NCI-H2107 treated with DMSO at 0.1 percent for 48 hours (cell line): Measurements from ENCODE around the gene NDUFS3.
"Not testable (repeated sequence)": the region's sequence is repeated elsewhere in the genome, so short reads cannot be mapped to it uniquely, and the experiment has no call there.

Source experiments
- DNase-seq: peaks from one replicate; lab custom pipeline; 2025; ENCODE audit not compliant: unreplicated experiment; lab: John Stamatoyannopoulos, UW

NDUFS3 gene

DNA sequence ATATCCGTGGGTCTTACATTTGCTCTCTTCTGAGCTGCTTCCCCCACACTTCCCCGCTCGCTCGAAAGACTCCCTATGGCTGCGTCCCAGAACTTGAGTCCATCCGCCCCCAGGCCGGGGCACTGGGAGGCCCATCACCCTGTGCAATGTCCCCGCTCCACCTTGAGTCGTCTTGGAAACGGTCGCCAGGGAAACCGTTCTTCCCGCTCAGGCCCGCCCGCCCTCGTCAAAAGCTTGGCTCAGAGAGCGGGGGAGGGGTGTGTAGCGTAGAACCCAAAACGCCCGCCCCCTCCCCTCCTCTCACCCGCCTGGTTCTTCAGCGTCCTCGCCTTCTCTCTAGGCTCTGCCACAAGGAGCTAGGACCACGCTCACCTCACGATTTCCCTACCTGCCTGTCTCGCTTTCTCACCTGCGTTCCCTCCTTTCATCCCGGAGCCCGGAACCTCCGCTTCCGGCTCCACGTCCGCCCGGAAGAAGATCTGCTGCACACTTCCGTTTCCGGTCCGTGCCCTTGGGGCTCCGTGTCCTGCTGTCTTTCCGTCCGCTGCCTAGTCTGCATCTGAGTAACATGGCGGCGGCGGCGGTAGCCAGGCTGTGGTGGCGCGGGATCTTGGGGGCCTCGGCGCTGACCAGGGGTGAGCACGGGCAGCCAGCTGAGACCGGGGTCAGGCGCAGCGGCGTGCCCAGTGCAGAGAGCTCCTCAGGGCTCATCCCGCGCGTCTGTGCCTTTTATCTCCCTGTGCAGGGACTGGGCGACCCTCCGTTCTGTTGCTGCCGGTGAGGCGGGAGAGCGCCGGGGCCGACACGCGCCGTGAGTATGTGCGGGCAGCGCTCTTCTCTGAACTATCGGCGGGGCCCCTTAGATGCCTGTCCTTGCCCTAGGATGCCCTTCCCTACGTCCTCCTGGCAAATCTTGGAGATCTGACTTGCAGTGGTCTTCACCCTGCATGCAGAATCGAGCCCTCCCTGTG, at the start of gene NDUFS3, which contains the start of gene KBTBD4:
Gene NDUFS3, plus strand, starts transcription at position 551 of the 971 bp plus-strand sequence. Its CDS starts 18 bp downstream, at position 569.
Gene KBTBD4, minus strand, starts transcription at position 447 of the 971 bp plus-strand sequence. Its CDS starts 19 bp downstream, at position 428.
- peak; percentile 83 for DNase-seq

DNA sequence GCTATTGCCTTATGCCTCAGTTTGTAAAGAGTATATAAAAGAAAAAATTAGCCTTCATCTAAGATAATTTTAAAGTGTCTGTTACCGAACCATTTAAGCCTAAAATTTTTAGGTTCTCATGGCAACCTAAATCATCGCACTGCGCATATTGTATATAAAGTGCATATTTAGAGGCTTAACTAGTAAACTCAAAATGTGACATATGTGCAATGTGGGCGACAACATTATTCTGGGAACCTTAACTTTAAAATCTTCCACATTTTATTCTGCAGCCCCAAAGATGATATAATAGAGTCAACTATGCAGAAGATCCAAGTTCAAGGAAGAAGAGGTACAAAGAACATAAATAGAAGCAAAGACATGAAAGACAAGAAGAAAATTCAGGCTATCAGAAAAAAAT, 48.9 kb upstream of the NDUFS3 start:
- DNase-seq, result no peak

DNA sequence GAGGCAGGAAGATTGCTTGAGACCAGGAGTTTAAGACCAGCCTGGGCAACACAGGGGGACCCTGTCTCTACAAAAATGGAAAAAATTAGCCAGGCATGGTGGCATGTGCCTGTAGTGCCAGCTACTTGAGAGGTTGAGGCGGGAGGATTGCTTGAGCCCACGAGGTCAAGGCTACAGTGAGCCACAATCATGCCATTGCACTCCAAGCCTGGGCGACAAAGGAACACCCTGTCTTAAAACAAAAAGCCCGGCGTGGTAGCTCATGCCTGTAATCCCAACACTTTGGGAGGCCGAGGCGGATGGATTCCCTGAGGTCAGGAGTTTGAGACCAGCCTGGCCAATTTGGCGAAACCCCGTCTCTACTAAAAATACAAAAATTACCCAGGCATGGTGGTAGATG, 48.2 kb upstream of the NDUFS3 start:
- not testable (repeated sequence) for DNase-seq

DNA sequence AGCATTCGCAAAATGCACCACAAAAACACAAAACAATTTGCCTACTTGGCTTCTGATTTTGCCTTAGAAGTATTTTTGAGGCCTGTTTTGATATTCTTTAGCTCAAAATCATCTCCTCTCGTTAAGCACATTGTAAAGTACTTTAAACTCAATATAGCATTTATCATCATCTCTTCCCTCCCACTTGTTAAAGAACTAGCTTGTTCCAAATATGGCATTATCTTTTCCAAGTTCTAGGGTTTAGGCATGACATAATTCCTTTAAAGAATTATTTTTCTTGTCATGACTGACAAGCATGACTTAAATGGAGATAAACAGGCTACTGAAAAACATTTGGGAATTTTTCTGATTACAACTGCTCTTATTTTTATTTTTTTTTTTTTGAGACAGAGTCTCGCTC, 47.2 kb upstream of the NDUFS3 start:
- DNase-seq, result no peak

DNA sequence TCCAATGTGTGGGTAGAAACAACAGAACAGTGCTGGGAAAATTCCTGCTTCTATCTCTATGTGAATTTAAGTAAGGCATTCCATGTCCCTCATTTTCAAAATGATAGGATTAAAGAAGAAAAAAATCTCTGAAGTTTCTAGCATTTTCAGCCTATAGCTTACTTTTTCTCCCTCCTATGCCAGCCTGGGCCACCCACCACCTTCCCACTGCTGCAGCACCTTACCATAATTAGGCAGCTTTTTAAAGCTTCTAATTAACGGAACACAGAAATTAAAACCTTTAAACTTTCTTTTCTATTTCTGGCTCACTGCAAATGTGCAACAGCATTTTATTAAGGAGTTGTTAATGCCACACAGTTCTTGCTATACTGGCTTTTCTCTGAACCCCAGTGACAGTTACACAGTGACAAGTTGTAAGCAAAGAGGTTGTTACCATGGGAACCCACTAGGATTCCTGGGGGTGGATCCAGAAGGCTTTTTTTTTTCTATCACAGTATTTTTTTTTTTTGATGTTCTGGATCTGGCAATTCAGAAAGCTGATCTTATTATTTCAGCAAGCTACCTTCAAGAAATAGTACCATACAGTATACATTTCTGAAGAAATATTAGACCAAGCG, 46.2 kb upstream of the NDUFS3 start:
- no peak for DNase-seq

DNA sequence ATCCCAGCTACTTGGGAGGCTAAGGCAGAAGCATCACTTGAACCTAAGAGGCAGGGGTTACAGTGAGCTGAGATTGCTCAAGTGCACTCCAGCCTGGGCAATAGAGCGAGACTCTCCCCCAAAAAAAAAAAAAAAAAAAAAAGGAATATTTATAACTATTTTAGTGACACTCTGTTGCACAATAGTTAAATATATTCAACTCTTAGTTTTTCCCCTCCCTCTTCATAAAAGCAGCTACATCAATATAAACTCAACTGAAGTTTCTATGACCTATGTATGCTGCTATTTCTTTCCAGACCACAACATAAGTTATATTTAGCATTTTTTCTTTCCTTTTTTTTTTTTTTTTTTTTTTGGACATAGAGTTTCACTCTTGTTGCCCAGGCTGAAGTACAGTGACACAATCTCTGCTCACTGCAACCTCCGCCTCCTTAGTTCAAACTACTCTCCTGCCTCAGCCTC, 45.2 kb upstream of the NDUFS3 start:
- no peak for DNase-seq

DNA sequence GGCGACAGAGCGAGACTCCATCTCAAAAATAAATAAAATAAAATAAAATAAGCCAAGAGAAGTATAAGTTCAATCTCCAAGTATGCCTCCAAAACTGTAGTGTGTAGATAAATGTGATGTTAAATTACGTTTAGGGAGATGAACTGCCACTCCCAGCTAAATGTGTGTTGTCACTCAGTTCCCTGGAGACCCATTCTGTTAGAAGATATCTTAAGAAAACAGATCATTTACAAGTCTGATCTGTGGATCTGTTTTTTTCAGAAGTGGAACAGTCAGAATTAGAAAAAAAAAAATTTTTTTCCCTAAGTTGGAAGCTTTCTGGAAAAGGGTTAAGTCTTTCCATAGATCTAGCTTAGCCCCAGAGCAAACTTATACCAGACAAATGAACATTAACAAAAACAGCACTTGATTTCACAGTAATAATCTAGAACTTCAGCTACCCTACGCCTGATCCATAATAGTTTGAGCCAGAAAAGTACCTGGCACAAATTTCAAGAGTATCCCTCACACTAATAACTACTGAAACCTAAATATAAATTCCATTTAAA, 44.1 kb upstream of the NDUFS3 start:
- no peak for DNase-seq

DNA sequence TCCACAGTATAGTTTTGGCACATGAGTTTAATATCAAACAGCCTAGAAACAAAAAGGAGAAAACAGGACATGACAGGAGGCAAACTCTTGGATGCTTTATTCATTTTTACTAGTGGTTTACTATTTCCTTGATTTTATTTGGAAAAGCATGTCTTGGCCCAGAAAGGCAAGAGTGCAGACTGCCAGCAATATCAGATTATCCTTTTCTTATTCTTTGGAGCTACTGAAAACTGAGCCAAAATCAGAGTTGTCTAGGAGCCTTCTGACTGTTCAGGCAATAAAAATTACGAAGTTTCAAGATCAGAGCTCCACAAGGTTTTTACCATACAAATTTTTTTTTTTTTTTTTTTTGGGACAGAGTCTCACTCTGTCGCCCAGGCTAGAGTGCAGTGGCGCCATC, 42.0 kb upstream of the NDUFS3 start:
- no peak for DNase-seq

DNA sequence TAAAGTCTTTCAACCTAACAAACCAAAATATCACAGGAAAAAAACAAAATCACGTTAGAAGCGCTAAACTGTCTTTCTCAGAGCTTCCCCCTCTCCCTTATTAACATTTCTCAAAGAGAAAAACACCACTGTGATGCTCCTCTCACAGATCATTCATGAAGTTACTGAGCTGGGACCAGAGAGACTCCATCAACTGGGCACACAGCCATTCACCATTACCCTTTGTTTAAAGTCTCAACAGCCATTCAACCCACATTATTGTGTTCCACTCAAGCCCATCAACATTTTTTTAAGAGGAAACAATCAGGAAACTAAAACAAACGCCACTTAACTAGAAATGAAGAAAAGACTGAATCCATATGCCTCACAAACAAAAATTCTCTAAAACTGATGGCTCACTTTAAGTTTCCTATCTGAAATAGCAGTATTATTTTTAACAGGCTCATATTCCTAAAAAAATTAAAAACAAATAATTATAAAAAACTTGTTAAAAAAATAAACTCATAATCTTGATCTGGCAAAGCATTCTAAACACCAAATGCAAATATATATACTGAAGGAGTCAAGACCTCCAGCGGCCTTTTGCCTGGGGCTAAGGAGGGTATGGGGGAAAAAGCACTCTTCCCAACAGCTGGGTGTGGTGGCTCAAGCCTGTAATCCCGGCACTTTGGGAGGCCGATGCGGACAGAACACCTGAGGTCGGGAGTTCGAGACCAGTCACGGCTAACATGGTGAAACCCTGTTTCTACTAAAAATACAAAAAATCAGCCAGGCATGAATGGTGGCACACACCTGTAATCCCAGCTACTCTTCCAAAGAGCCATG, 39.9 kb upstream of the NDUFS3 start:
- DNase-seq, result peak; percentile 37

DNA sequence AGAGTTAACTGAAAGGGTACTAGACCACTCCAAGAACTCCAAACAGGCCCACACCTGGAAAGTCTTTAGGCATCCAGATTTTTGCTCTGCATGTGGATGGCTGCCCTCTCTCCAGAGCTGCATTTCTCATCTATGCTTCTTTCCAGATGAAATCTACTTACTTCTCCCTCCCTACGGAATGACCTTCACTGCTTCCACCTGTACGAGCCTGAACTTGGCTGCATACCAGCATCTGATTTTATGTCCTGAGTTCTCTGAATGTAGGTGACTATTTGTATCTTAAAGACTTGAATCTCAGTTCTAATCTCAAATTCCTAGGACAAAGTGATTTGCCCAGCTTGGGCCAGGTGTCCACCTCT, 39.2 kb upstream of the NDUFS3 start:
- no peak for DNase-seq

DNA sequence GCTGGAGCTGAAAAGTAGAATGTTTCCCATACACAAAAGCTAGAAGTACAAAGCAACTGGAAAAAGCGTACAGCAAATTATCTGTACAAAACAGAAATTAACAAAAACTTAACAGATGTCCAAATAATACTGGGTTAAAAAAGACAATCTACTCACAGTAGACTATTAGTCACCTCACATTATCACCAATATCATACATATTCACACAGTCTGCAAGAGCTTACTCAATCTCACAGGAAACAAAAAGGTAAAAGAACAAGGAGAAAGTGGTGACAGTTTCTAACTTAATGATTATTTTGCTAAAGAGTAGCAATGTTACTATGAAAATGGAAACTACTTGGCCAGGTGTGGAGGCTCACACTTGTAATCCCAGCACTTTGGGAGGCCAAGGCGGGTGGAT, 37.8 kb upstream of the NDUFS3 start:
- DNase-seq, result no peak

DNA sequence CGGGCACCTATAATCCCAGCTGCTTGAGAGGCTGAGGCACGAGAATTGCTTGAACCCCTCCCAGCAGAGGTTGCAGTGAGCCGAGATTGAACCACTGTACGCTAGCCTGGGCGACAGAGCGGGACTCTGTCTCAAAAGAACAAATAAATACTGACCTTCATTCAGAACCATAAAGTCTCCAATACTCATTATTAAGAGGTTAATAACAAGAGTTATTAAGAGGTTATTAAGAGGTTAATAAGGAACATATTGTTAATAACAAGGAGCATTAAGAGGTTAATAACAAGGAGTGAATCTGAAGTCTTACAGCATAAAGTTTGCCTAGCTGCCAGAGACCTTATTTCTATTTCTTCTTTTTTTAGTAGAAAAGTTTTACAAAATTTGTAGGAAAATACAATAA, 33.6 kb upstream of the NDUFS3 start:
- no peak for DNase-seq

DNA sequence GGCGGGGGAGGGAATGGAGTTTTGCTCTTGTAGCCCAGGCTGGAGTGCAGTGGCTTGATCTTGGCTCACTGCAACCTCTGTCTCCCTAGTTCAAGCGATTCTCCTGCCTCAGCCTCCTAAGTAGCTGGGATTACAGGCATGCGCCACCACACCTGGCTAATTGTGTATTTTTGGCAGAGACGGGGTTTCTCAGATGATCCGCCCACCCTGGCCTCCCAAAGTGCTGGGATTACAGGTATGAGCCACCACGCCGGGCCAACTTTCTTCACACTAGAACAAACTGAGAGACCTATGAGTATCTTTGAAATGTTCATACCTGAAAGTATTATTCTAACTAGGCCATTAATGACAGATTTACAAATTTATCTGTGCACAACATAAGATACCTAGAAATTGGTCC, 32.6 kb upstream of the NDUFS3 start:
- not testable (repeated sequence) for DNase-seq

DNA sequence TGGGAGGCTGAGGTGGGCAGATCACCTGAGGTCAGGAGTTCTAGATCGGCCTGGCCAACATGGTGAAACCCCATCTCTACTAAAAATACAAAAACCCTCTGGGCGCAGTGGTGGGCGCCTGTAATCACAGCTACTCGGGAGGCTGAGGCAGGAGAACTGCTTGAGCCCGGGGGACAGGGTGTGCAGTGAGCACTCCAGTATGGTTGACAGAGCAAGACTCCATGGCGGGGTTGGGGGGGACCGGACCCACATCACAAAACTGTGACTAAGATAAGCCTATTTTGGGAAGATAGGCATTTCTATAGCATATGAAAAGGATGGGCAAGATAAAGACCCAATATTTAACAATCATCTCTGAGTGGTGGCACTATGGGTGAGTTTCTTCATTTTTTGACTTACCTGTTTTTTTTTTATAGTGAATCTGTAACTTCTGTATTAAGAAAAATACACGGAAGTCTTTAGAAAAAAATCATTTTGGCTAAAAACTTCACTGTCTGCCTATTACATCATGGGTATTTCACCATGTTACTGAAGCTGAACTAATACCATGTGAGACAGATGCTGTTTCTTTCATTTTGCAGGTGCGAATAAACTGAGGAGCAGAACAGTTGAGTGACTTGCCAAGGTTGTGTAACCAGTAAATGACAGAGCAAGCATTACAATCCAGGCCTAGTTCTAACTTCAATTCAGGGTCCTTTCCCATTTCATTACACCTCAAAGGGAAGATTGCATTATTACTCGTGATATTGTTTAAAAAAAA, 28.4 kb upstream of the NDUFS3 start:
- no peak for DNase-seq

DNA sequence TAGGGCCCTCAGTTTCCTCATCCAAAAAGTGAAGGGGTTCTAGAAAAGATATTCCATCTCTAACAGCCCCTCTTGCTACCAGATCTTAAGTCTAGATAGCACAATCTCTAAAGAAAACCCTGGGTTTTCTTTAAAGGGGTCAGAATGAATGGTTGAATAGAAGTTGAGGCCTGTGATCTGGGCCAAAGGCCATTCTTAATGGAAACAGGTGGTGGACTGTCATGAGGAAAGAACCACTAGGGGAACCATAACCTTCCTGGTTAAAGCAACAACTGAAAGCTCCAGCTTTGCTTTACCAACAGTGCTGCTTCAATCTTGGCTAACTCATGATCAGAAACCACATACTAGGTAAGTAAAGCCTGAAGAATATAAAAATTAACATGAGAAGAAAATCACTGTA, 27.8 kb upstream of the NDUFS3 start:
- DNase-seq, result no peak

DNA sequence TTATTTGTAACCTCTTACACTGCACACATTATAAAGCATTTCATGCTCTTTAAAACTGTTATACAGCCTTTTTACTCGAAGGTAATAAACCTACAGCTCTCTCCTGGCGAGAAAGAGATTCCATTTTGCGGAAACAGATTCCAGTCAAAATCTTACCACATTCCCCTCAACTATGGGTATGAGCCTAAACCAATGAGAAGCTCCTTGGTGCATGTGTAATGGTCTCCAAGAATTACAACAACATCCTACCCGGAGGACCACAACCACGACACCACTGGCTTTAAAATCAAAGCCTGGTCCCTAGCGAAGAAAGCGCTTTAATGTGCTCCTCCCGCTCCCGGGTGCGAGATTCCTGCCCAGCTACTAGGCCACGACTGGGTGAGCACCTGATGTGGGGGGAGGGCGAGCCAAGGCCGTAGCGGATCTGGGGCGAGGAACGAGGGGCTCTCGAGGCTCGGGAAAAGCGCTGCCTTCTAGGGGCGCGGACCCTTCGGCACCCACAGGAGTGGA, 26.8 kb upstream of the NDUFS3 start:
- DNase-seq, result no peak

DNA sequence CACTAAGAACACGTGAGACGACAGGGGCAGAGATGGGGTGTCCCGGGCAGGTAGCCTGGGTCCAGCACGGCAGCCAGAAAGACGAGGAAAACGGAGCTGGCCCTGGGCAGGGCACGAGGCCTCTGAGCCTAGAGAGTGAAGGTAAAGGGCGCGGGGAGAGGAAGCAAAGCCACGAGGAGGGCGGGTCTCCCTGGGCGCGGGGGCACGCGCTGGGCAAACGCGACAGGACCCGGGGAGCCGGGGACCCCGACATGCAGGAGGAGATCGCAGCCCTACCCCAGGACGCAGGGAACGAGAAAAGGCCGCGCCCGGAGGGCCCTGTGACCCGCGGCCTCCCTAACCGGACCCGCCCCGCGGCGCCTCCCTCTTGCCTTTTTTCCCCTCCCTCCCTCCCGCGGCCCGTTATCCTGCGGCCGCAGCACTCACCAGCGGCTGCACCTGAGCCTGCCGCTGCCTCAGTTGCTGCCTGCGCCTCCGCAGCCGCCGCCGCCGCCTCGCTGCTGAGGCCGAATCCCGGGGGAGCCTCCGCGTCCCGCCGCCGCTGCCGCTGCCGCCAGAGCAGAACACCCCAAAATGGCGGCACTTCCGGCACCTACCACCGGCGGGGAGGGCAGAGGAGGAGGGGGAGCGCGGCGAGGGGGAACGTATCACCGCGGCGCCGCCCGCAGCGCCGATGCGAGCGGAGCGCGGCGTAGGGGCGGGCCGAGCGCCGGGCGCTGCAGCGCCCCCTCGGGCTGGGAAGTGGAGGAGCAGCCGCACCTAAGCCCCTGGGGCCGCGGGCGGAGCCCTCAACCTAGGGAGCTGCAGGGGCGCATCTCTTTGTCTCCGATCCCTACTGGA, 26.1 kb upstream of the NDUFS3 start, which contains the start of gene CELF1:
Gene CELF1, minus strand, starts transcription at position 567 of the 840 bp plus-strand sequence. CDS start 53,609 bp downstream, outside the sequence.
- peak; percentile 73 for DNase-seq

DNA sequence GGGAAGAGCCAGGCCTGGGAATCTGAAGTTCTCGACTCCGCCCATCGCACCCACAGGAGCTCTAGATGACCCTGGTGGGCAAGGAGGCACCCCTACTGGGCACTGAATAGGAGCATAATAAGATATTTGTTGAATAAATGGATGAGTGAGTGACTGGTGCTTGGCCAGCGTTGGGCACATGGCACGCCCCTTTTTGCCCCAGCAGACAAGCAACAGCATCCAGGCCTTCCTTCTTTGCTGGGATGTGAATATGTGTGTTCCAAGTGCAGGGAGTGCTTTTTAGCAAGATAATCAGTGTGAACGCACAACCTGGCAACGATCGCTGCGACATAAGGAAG, 25.5 kb upstream of the NDUFS3 start:
- no peak for DNase-seq

DNA sequence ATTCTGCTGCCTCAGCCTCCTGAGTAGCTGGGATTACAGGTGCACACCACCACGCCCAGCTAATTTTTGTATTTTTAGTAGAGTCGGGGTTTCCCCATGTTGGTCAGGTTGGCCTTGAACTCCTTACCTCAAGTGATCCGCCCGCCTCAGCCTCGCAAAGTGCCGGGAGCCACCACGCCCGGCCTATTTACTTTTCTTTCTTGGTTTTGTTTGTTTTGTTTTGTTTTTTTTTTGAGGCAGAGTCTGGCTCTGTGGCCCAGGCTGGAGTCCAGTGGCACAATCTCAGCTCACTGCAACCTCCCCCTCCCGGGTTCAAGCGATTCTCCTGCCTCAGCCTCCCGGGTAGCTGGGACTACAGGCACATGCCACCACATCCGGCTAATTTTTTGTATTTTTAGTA, 21.9 kb upstream of the NDUFS3 start:
- not testable (repeated sequence) for DNase-seq
